GM21447 (cell line): Measurements from ENCODE around the gene ATP2A2.
"Not testable (repeated sequence)": the region's sequence is repeated elsewhere in the genome, so short reads cannot be mapped to it uniquely, and the experiment has no call there.

Experiments used
- ATAC-seq: cut with Tn5 transposase; IDR thresholded peaks from one replicate; pipeline ENCODE4 v1.9.1; 2021; ENCODE audit not compliant: unreplicated experiment

ATP2A2 gene

GRCh38 chr12:110340261-110340660 is 59.2 kb downstream of the ATP2A2 start:
- not testable (repeated sequence) for ATAC-seq

- no peak for ATAC-seq
These were observed 59.7 kb downstream of the ATP2A2 start for GRCh38 chr12:110340706-110341105.

GRCh38 chr12:110342157-110342556 is 61.1 kb downstream of the ATP2A2 start:
- ATAC-seq = no peak

GRCh38 chr12:110343114-110343513 is 62.1 kb downstream of the ATP2A2 start:
- no peak for ATAC-seq

GRCh38 chr12:110343736-110344555 is 62.9 kb downstream of the ATP2A2 start:
- no peak for ATAC-seq

GRCh38 chr12:110344657-110345056 is 63.6 kb downstream of the ATP2A2 start:
- ATAC-seq = no peak

- ATAC-seq = no peak
These were observed 64.2 kb downstream of the ATP2A2 start for GRCh38 chr12:110345176-110345661.

GRCh38 chr12:110345963-110346362 is 64.9 kb downstream of the ATP2A2 start:
- ATAC-seq = no peak

- no peak for ATAC-seq
These were observed 66.7 kb downstream of the ATP2A2 start for GRCh38 chr12:110347767-110348166.

- no peak for ATAC-seq
These were observed 67.5 kb downstream of the ATP2A2 start for GRCh38 chr12:110348431-110349059.

GRCh38 chr12:110349096-110349495 is 68.0 kb downstream of the ATP2A2 start:
- ATAC-seq = no peak

- no peak for ATAC-seq
These were observed 68.6 kb downstream of the ATP2A2 start for GRCh38 chr12:110349514-110350151.

- ATAC-seq = no peak
These were observed 70.1 kb downstream of the ATP2A2 start for GRCh38 chr12:110351119-110351518.

GRCh38 chr12:110352401-110352800 is 71.4 kb downstream of the ATP2A2 start:
- ATAC-seq = no peak

- ATAC-seq = no peak
These were observed 72.3 kb downstream of the ATP2A2 start for GRCh38 chr12:110353211-110353965.

- ATAC-seq = no peak
These were observed 73.2 kb downstream of the ATP2A2 start for GRCh38 chr12:110354172-110354780.

GRCh38 chr12:110355073-110355472 is 74.0 kb downstream of the ATP2A2 start:
- ATAC-seq = no peak

GRCh38 chr12:110358384-110359097 is 77.5 kb downstream of the ATP2A2 start:
- ATAC-seq = not testable (repeated sequence)

GRCh38 chr12:110361216-110361615 is 80.2 kb downstream of the ATP2A2 start:
- ATAC-seq = no peak
